ENCODE data around the gene GPI. TPM values are rescaled to one million over a fixed set of nuclear protein-coding genes. Genes with fewer than 3 reads are reported as not detected.

GPI gene
- total and polyA plus RNA-seq, 2 of the 8 experiments (the other 6 are each of a cell fraction or from before 2014, with no cell fraction given), result 171 to 360 TPM

GRCh38 chr19:34343751-34344150 is 21.2 kb upstream of the GPI start:
- Histone ChIP-seq H2BK120ac (replicated peaks; ENCODE audit: low read depth, low read length) (no peak overlapping the region), H3K79me1 (ENCODE audit: low read depth, low read length) (no peaks in the 10 kb centered on the region; the same call in 1 of the 2 replicates), H3K23ac (ENCODE audit: insufficient read length) (no peak overlapping the region), H3K9ac (replicated peaks in 1 of 4; ENCODE audit: extremely low read depth in 1 of 4, low read depth in 3 of 4, low read length in 3 of 4) (no peak overlapping the region), H4K5ac (ENCODE audit: insufficient read length, low read depth, low read length) (no peak overlapping the region), H3K4me2 (ENCODE audit: insufficient read depth in 1 of 2, low read depth in 2 of 2, low read length in 2 of 2) (no peak overlapping the region), H3K18ac (ENCODE audit: extremely low read depth, low read length) (no peak overlapping the region), H3K9me3 (ENCODE audit: insufficient read depth in 2 of 2, low read depth in 1 of 2, low read length in 1 of 2) (no peaks in the 10 kb centered on the region), H2BK20ac (ENCODE audit: low read length) (no peak overlapping the region), H4K91ac (replicated peaks; ENCODE audit: insufficient read length, low read length) (no peak overlapping the region), H4K20me1 (replicated peaks in 1 of 2; ENCODE audit: control insufficient read depth in 1 of 2, insufficient read depth in 2 of 2, low read length in 2 of 2) (no peaks in the 10 kb centered on the region), H3K4me3 (ENCODE audit: extremely low read depth in 1 of 4, insufficient read depth in 2 of 4, low read depth in 3 of 4, low read length in 4 of 4) (no peak overlapping the region), H3K27me3 (replicated peaks in 1 of 4; ENCODE audit: control insufficient read depth in 3 of 4, extremely low read depth in 1 of 4, insufficient read depth in 3 of 4, low read length in 3 of 4) (no peaks in the 10 kb centered on the region), H2BK5ac (ENCODE audit: low read depth, low read length) (no peak overlapping the region), H2BK15ac (ENCODE audit: low read length) (no peak overlapping the region), H3K4ac (replicated peaks; ENCODE audit: insufficient read length, low read depth, low read length) (no peak overlapping the region), H3K79me2 (ENCODE audit: control insufficient read depth in 1 of 2, insufficient read depth in 2 of 2, low read length in 2 of 2) (no peaks in the 10 kb centered on the region), H3K23me2 (ENCODE audit: low read depth, low read length) (no peaks in the 10 kb centered on the region), H2BK12ac (ENCODE audit: low read depth, low read length) (no peak overlapping the region), H3K4me1 (replicated peaks in 1 of 4; ENCODE audit: control insufficient read depth in 3 of 4, insufficient read depth in 4 of 4, low read length in 3 of 4) (no peaks in the 10 kb centered on the region; a peak in 1 of 7 replicates), H3K36me3 (ENCODE audit: control insufficient read depth in 2 of 4, insufficient read depth in 4 of 4, low read length in 3 of 4) (peaks cover 12 to 33% (median 21%) of the 10 kb centered on the region in 4 experiments), H3K14ac (ENCODE audit: insufficient read length) (no peak overlapping the region), H3K27ac (ENCODE audit: low read depth, low read length) (no peak overlapping the region), H2AK5ac (ENCODE audit: low read depth, low read length) (no peak overlapping the region), H3K56ac (replicated peaks; ENCODE audit: insufficient read length, low read depth, low read length) (no peak overlapping the region), H4K8ac (ENCODE audit: extremely low read depth, insufficient read depth, low read length) (no peak overlapping the region), H2AFZ (ENCODE audit: low read length) (no peak overlapping the region)
- FAIRE-seq (no peak), DNase-seq (ENCODE audit: low read depth in 1 of 2, low spot score in 2 of 2) (no peak)
- 100% methylated on average over 2 of the region's 2 CpGs; no CpG with 5 or more reads in 1 of the 2 experiments for WGBS, 2 experiments (ENCODE audit: extremely low coverage in 1 of 2, insufficient coverage in 1 of 2, insufficient read length in 1 of 2, insufficient replicate concordance in 2 of 2, low coverage in 1 of 2, low lambda C conversion rate in 2 of 2, missing lambda C conversion rate in 1 of 2)
- CTCF ChIA-PET (ENCODE audit: partially characterized antibody), result interaction anchor here (0.6 to 1.6 kb wide), 5 partner anchors 16 to 146 kb away, joined by 3 to 6 read pairs (median 4); no protein-coding TSS in a partner anchor
- POLR2A ChIA-PET (ENCODE audit: partially characterized antibody), result interaction anchor here (0.8 kb wide), 1 partner anchor 102 kb away, joined by 4 read pairs; no protein-coding TSS in a partner anchor
- no peak for TF ChIP-seq HDAC6 (IDR thresholded peaks at IDR 0.05; ENCODE audit: low read depth, low read length)
- no peak for TF ChIP-seq TCF12 (IDR thresholded peaks at IDR 0.05; ENCODE audit: low read depth, low read length)
- TF ChIP-seq RFX5 (IDR thresholded peaks at IDR 0.05; ENCODE audit: borderline replicate concordance, low read depth, low read length), result no peak
- no peak for TF ChIP-seq RBBP5 (IDR thresholded peaks at IDR 0.05; ENCODE audit: borderline replicate concordance, low read depth, low read length)
- no peak for TF ChIP-seq SP4 (IDR thresholded peaks at IDR 0.05; ENCODE audit: low read length)
- no peak for TF ChIP-seq TAF7 (optimal IDR thresholded peaks at IDR 0.05; ENCODE audit: borderline replicate concordance, low read depth, low read length)
- no peak for TF ChIP-seq USF2 (IDR thresholded peaks at IDR 0.05; ENCODE audit: low read length)
- TF ChIP-seq BACH1 (IDR thresholded peaks at IDR 0.05; ENCODE audit: low read length), result no peak
- TF ChIP-seq MAX (IDR thresholded peaks at IDR 0.05), result no peak
- TF ChIP-seq YY1 (IDR thresholded peaks at IDR 0.05; ENCODE audit: low read depth, low read length), result no peak
- TF ChIP-seq KDM5A (IDR thresholded peaks at IDR 0.05; ENCODE audit: low read length), result no peak
